Measurements from ENCODE around the gene GRPEL1.

DNA sequence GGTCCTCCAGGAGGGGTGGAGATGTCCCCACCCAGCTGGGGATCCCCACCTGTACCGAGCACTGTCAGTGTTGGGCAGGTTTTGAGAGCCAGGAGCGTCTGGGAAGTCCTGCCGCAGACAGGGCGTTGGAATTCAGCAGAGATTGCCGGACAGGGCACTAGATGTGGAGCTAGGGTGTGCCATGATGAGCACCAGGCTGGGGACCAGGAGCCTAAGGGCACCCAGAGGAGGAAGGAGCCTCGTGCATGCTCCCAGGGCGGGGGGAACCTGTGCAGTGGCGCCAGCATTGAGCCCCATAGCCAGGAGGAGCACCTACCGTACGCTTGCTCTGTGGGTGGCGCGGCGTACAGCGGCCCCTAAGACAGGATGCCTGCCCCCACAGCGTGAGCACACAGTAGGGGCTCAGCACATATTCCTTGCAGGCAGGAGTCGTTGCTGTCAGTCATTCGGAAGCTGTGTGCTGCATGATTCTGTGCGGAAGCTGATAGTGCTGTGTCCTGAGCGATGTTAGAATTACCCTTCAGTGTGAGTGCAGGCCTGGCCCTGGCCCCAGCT is 43.5 kb downstream of the GRPEL1 start:
- TF ChIP-seq CTCF (IDR thresholded peaks at IDR 0.05; ENCODE audit: insufficient read depth, low read depth, low read length) (no peak), EZH2 (IDR thresholded peaks at IDR 0.05; ENCODE audit: insufficient read depth, low read length) (no peak)
